HL-60 (cell line): ENCODE results near the gene BPIFB4.

ENCODE experiments used
- POLR2AphosphoS5 ChIP-seq: IDR thresholded peaks from 2 replicates; pipeline ENCODE4 v1.6.1; 2012; ENCODE audit warnings: low read depth
- TF ChIP-seq, protein P1 (sequence below): IDR thresholded peaks from one replicate; pipeline ENCODE4 v1.5.1; 2011; ENCODE audit warnings: low read length, control low read depth, inconsistent platforms; ENCODE audit not compliant: insufficient read depth
- TF ChIP-seq, protein P2 (sequence below): IDR thresholded peaks from 2 replicates; pipeline ENCODE4 v1.6.1; 2012; ENCODE audit warnings: low read depth; ENCODE audit not compliant: insufficient replicate concordance

DNA sequence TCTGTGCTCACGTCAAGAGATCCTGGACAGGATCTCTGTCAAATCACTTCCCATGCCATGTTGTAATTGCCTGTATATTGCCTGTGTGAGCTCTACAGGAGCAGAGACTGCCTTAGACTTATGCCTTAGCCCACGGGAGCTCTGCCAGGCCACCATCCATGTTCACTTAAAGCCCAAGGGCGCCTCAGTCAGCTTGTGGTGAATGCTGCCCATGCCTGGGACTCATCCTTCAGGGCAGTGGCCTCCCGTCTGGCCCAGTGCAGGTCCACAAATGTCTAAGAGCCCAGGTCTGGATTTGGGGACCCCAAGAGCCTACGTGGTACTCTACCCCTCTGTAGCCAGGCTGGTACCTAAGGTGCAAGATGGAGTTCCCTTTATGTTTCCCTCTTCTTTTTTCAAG, 66.1 kb downstream of the BPIFB4 start:
- TF ChIP-seq, protein P1, sequence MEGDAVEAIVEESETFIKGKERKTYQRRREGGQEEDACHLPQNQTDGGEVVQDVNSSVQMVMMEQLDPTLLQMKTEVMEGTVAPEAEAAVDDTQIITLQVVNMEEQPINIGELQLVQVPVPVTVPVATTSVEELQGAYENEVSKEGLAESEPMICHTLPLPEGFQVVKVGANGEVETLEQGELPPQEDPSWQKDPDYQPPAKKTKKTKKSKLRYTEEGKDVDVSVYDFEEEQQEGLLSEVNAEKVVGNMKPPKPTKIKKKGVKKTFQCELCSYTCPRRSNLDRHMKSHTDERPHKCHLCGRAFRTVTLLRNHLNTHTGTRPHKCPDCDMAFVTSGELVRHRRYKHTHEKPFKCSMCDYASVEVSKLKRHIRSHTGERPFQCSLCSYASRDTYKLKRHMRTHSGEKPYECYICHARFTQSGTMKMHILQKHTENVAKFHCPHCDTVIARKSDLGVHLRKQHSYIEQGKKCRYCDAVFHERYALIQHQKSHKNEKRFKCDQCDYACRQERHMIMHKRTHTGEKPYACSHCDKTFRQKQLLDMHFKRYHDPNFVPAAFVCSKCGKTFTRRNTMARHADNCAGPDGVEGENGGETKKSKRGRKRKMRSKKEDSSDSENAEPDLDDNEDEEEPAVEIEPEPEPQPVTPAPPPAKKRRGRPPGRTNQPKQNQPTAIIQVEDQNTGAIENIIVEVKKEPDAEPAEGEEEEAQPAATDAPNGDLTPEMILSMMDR: no peak
- TF ChIP-seq POLR2AphosphoS5: no peak
- TF ChIP-seq, protein P2, sequence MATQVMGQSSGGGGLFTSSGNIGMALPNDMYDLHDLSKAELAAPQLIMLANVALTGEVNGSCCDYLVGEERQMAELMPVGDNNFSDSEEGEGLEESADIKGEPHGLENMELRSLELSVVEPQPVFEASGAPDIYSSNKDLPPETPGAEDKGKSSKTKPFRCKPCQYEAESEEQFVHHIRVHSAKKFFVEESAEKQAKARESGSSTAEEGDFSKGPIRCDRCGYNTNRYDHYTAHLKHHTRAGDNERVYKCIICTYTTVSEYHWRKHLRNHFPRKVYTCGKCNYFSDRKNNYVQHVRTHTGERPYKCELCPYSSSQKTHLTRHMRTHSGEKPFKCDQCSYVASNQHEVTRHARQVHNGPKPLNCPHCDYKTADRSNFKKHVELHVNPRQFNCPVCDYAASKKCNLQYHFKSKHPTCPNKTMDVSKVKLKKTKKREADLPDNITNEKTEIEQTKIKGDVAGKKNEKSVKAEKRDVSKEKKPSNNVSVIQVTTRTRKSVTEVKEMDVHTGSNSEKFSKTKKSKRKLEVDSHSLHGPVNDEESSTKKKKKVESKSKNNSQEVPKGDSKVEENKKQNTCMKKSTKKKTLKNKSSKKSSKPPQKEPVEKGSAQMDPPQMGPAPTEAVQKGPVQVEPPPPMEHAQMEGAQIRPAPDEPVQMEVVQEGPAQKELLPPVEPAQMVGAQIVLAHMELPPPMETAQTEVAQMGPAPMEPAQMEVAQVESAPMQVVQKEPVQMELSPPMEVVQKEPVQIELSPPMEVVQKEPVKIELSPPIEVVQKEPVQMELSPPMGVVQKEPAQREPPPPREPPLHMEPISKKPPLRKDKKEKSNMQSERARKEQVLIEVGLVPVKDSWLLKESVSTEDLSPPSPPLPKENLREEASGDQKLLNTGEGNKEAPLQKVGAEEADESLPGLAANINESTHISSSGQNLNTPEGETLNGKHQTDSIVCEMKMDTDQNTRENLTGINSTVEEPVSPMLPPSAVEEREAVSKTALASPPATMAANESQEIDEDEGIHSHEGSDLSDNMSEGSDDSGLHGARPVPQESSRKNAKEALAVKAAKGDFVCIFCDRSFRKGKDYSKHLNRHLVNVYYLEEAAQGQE: no peak
